ENCODE measurements around the gene MRPL51. TPM values are rescaled to one million over a fixed set of nuclear protein-coding genes. Genes with fewer than 3 reads are reported as not detected.

Gene MRPL51
- total and polyA plus RNA-seq, 9 of the 15 experiments (the other 6 are each of a cell fraction or from before 2014, with no cell fraction given) = 127 to 727 (median 208) TPM

- TF ChIP-seq TFAP4 (CRISPR knock-in tag; IDR thresholded peaks at IDR 0.05; ENCODE audit: borderline replicate concordance) (peak; percentile 58), YY1 (IDR thresholded peaks at IDR 0.05; ENCODE audit: borderline replicate concordance in 1 of 3, control insufficient read depth in 1 of 3, extremely low read depth in 1 of 3, insufficient read depth in 3 of 3, insufficient read length in 1 of 3, insufficient replicate concordance in 2 of 3, low read depth in 1 of 3, low read length in 2 of 3) (peak in 2 of 3 experiments; percentile 23 to 48), ZNF184 (CRISPR knock-in tag; IDR thresholded peaks at IDR 0.05) (no peak), CHD4 (IDR thresholded peaks at IDR 0.05; ENCODE audit: insufficient read depth, insufficient replicate concordance, low read depth, low read length, poor library complexity, severe bottlenecking) (no peak), HNRNPL (IDR thresholded peaks at IDR 0.05; ENCODE audit: low read depth, low read length) (peak; percentile 68), MECOM (CRISPR knock-in tag; IDR thresholded peaks at IDR 0.05) (0 out of 2 replicates have a peak, but pooled peaks have one; percentile 45), NONO (IDR thresholded peaks at IDR 0.05; ENCODE audit: low read depth in 2 of 2, low read length in 1 of 2) (peak in 1 of 2 experiments; percentile 95; a peak in 2 of 4 replicates), ZNF263 (CRISPR knock-in tag; IDR thresholded peaks at IDR 0.05; ENCODE audit: borderline replicate concordance) (peak; percentile 72), ATF1 (CRISPR knock-in tag; IDR thresholded peaks at IDR 0.05) (no peak), ATF1 (tag; IDR thresholded peaks at IDR 0.05) (peak; percentile 84), USF2 (CRISPR knock-in tag; IDR thresholded peaks at IDR 0.05) (0 out of 2 replicates have a peak, but pooled peaks have one; percentile 1), E2F5 (CRISPR knock-in tag; IDR thresholded peaks at IDR 0.05) (peak; percentile 85; the same call in 1 of the 2 replicates), NCOA1 (IDR thresholded peaks at IDR 0.05; ENCODE audit: low read depth) (peak; percentile 41; the same call in 1 of the 2 replicates), ARID4B (CRISPR knock-in tag; IDR thresholded peaks at IDR 0.05) (peak; percentile 56; the same call in 1 of the 2 replicates), ZNF384 (IDR thresholded peaks at IDR 0.05; ENCODE audit: low read depth, low read length) (peak; percentile 95), NEUROD1 (IDR thresholded peaks at IDR 0.05; ENCODE audit: borderline replicate concordance, low read depth, low read length, partially characterized antibody) (peak; percentile 72), ZNF655 (CRISPR knock-in tag; IDR thresholded peaks at IDR 0.05) (no peak)
Measured at GRCh38 chr12:6533923-6534694, 41.0 kb upstream of the MRPL51 start, which contains the start of gene GAPDH (continued).
